Measurements from ENCODE around the gene NMD3.
"Not testable (repeated sequence)": the region's sequence is repeated elsewhere in the genome, so short reads cannot be mapped to it uniquely, and the experiment has no call there.

The NMD3 gene

DNA sequence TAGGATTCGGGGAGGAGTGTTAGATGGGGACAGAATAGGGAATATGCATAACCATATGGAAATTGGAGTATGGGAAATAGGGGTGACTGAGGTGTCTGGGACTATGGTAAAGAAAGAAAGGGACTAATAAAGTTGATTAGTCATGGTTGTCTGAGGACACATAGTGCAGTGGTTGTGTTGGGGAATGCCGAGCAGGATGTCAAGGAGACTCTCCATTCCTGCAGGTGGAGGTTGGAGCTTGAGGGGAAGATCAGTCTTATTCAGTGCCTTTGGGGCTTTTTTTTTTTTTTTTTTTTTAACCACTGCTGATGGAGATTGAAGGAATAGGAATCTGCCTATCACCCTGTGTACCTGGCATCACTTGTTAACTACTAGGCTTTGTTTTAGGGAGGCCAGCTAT, 10.8 kb downstream of the NMD3 start:
- no peak for DNase-seq

DNA sequence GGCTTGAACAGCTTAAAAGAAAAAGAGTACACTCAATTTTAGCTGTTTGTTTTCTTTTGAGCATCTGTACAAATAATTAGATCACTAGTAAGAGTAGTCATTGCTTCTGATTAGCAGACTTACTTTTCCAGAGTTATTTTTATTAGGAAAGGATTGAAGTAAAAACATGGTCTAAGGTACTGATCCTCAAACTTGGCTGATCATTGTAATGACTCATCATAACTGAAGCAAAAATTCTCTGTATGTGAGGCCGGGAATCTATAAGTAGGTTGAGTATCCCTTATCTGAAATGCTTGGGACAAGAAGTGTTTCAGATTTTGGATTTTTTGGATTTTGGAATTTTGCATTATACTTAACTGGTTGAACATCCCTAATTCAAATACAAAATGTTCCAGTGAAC, 12.4 kb downstream of the NMD3 start:
- DNase-seq = no peak

DNA sequence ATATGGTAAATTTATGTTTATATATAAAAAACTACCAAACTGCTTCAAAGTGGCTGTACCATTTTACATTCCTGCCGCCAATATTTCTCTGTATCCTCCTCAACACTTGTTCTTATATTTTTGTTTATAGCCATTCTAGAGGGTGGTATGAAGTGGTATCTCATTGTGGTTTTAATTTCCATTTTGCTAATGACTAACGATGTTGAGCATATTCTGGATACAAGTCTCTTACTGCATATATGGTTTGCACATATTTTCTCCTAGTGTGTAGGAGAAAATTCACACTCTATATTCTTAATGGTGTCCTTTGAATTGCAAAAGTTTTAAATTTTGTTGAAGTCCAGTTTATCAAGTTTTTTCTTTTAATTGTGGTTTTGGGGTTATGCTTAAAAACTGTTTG, 15.1 kb downstream of the NMD3 start:
- DNase-seq = no peak

DNA sequence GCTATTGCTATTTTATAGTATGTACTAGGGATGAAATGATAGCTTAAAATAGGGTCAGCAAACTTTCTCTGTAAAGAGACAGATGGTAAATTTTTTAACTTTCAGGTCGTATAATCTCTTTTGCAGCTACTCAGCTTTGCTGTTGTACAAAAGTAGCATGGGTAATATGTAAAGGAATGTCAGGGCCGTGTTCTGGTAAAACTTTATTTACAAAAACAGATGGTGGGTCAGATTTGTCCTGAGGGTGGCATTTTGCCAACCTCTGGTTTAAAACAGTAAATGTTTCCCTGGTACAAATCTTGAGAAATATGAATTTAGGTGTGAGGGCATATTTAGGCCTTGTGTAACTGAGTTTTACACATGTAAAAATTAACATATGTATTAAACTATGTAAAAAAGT, 18.6 kb downstream of the NMD3 start:
- no peak for DNase-seq

DNA sequence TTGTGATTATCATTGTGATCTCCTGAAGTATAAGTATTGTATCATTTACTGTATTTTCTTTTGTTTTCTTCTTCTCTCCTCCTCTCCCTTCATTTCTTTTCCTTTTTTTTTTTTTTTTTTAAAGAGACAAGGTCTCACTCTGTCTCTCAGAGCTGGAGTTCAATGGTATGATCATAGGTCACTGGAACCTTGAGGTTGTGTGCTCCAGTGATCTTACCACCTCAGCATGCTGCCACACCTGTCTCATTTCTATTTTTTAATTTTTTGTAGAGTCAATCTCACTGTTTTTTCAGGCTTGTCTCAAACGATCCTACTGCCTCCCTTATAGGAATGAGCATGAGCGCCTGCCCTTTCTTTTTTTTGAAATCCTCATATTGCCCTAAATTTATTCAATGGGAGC, 23.4 kb downstream of the NMD3 start:
- DNase-seq = no peak

DNA sequence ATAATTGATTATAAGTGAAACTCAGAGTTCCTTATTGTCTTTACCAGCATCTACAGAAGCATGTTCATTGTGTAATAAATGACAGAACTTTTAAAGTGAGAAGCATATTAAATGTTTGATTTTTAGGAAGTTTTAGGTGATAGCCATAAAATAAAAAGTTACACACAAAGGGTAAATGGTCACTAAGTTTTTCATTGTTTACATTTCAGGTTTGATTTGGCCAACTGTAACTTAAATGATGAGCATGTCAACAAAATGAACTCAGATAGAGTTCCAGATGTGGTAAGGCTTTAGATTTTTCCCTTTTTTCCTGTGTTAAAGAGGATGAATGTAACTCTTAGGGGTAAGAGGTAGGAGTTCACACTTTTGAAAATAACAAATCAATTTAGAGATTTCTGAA, 25.9 kb downstream of the NMD3 start:
- DNase-seq = no peak

DNA sequence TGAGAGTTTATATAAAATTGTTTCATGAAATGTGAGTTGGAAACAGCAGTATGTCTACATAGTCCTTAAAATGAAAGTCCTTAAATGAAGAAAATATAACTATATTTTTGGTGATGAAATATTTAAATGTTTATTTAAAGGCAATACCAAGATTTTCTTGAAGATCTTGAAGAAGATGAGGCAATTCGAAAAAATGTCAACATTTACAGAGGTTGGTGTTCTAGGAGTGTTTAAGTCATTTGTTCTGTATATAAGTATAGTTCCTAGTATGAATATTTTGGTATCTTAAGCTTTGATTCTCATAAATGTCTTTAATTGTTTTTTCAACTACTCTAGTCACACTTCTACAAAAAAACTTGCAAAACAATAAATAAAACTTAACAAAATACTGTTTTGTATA, 29.0 kb downstream of the NMD3 start:
- DNase-seq = no peak

DNA sequence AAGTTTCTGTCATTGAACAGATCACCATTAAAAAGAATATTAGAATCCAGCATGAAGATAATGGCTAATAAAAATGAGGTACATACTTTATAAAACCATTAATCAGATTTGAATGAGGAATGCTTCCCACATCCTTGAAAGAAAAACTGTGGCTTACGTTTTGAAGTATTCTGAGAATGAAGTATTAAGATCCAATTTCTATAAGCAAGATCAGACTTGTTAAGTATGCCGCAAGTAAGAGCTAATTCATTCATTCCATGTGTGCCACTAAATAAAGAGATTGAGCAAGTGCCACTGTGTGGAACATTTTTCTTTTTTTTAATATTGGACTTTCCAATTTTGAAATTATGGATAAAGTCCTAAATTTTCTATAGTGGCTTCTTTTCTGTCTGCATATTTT, 30.6 kb downstream of the NMD3 start:
- DNase-seq = no peak

DNA sequence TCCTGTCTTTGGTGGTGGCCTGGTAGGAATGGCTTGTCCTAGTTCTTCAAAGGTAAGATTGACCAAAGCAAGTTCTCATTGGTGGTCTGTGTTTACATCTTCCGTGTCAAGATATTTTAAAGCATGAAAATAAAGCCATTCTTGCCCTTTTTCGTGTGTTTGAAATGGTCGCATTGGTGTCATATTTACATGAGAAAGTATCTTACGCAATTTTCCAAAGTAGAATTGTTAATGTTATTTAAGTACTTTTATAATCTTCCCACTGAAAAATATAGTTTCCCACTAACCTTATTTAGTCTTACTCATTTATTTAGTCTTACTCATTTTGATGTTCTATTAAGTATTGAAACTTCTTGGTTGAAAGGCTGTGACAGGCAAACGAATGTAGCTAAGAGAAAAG, 31.0 kb downstream of the NMD3 start:
- DNase-seq = no peak

DNA sequence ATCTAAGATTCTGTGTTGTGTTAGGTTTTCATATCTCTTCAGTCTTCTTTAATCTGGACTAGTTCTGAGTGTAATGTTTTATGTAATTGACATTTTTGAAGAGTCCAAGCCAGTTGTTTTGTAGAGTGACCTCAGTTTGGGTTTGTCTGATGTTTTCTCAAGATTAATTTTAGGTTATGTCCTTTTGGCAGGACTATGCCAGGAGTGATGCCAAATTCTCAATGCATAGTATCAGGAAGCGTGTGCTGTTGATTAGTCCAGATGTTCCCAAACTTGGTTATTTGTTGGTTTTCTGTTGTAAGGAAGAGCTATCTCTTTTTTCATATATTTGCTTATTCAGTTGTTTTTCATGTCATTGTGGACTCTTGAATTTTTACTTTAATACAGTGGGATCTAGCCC, 32.6 kb downstream of the NMD3 start:
- no peak for DNase-seq

DNA sequence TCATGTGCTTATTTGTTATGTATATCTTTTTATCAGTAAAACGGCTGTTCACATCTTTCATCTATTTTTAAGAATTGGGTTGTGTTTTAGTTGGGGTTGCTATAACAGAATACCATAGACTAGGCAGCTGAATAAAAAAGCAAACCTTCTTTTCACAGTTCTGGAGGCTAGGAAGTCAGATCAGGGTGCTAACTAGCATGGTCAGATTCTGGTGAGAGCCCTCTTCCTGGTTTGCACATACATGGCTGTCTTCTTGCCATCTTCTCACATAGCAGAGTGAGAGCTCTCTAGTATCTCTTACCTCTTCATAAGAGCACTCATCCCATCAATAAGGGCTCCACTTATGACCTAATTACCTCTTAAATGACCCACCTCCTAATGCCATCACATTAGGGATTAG, 33.8 kb downstream of the NMD3 start:
- DNase-seq = no peak

DNA sequence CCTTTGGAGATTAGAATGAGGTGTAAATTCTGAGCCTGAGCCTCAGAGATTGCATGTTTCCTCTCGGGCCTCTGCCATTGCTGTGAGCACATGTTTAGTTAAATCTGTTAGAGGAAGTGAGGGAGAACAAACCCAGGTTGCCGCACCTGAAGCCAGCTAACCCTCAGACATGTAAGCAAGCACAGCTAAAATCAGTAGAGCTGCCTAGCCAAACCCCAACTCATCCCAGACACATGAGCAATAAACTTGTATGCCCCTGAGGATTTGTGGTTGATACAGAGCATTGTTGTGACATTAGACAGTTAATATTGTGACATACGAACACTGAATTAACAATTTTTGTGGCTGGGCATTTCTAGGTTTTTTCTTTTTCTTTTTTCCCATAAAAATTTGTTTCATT, 41.9 kb downstream of the NMD3 start:
- no peak for DNase-seq

DNA sequence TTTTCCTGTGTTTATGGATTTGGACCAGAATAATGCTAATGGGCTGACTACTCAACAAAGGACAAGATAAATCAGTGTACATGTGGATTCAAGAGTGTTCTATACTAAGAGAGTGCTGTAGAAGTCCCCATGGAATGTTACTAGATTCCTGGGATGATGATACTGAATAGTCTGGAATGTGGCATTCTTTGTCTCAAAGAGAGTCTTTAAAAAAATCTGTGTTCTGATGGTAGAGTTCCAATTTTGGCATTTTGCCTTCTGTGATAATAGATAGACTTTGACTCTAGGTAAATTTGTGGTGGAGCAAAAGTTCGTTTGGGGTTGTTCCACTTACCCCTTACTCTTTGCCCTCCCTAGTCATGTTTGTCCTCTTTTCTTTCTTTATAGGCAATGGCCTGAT, 43.7 kb downstream of the NMD3 start:
- DNase-seq = no peak

DNA sequence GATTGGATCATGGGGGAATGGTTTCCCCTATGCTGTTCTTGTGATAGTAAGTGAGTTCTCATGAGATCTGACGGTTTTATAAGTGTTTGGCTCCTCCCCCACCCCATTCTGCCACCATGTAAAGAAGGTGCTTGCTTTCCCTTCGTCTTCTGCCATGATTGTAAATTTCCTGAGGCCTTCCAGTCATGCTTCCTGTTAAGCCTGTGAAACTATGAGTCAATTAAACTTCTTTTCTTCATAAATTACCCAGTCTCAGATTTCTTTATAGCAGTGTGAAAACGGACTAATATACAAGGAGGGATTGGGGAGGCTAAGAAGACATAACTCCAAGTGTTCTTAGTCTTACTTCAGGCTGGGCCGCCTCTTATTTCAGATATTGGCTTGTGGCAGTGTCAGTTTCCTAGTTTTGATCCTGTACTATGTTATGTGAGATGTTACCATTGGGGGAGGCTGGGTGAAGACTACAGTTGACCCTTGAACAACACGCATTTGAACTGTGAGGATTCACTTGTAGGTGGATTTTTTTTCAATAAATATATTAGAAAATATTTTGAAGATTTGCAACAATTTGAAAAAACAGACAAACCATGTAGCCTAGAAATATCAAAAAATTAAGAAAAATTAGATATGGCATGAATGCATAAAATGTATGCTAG, 44.9 kb downstream of the NMD3 start:
- no peak for DNase-seq

DNA sequence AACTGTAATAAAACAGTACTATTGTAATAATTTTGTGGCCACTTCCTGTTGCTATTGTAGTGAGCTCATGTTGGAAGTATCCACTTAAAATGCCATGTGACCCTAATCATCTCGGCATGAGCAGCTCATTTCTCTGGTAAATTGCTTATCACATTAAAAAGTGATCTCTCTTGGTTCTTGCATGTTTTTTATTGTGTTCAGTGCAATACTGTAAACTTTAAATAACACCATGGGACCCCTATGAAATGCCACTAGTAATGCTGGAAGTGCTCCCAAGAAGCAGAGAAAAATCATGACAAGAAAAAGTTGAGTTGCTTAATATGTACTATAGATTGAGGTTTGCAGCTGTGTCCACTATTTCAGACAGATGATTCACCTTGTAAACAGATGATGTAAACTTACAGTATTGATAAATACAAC, 45.6 kb downstream of the NMD3 start:
- DNase-seq = no peak

DNA sequence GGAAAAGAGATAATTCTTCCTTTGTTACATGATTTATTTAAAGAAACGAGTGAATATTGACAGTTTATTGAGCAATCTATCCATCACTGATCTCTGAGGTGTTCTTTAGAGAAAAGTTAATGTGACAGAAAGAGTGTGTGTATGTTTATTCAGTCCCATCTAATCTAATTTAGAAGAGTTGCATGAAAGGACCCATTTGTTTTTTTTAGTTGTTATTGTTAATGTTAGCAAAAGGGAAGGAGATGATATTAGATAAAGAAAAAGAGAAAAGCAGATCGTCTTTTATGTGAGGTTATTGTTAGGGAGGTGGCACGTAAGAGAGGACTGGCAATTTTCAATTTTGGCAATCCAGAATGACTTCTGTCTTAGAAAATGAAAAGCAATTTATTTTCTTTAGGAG, 46.5 kb downstream of the NMD3 start:
- DNase-seq = no peak

DNA sequence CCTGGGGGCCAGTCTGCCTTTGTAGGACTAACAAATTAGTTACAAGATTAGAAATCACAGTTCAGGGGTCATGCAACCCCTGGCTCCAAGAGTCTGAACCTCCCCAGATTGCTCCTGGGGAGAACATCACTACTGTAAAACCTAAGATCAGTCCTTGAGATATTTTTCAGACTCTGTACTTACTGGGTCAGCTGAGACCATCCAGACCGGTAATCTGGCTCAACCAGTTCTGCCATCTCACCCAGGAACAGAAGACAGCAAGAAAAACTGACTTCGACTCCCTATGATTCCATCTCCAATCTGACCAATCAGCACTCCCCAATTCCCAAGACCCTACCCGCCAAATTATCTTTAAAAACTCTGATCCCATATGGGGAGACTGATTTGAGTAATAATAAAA, 47.5 kb downstream of the NMD3 start:
- no peak for DNase-seq

DNA sequence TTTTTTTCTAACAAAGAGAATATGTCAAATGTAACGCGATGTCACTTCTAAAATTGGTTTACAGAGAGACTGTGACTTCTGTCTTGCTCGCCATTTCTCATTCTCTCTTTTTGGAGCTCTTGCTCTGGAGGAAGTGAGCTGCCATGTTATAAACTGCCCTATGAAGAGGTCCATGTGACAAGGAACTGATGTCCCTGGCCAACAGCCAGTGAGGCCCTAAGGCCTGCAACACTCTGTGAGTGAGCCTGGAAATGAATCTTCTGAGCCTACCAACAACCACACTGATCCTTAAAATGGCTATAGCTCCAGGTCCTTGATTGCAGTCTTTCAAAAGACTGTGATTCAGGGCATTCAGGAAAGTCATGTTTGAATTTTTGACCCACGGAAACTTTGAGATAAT, 49.9 kb downstream of the NMD3 start:
- no peak for DNase-seq

DNA sequence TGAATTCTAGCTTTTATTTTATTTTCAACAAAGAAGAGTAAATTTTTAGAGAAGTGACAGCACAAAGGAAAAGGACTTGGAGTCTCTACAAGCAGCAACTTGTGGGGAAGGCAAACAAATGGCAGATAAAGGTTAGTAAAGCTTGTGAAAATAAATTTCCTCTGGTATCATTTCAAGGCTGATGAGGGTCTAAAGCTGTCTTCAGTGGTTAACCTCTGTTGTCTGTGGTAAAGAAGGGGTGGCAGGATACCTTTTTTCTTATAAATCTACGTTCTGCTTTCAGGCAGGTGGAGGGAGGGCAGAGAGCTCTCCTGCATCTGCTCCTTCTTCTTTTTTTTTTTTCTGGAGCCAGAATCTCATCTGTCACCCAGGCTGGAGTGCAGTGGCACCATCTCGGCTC, 50.5 kb downstream of the NMD3 start:
- no peak for DNase-seq

DNA sequence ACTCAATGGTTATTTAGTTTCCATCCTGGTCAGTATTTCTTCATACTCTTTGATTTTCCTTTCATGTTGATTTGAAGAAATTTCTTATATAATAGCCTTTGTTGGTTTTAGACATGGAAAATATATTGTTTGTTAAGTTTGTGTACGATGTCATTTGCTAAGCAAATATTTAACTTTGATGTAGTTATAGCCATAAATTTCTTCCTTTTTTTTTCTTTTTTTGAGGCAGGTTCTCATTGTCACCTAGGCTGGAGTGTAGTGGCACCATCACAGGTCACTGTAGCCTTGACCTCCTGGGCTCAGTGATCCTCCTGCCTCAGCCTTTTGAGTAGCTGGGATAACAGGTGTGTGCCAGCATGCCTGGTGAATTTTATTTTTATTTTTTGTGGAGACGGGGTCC, 51.4 kb downstream of the NMD3 start:
- no peak for DNase-seq

DNA sequence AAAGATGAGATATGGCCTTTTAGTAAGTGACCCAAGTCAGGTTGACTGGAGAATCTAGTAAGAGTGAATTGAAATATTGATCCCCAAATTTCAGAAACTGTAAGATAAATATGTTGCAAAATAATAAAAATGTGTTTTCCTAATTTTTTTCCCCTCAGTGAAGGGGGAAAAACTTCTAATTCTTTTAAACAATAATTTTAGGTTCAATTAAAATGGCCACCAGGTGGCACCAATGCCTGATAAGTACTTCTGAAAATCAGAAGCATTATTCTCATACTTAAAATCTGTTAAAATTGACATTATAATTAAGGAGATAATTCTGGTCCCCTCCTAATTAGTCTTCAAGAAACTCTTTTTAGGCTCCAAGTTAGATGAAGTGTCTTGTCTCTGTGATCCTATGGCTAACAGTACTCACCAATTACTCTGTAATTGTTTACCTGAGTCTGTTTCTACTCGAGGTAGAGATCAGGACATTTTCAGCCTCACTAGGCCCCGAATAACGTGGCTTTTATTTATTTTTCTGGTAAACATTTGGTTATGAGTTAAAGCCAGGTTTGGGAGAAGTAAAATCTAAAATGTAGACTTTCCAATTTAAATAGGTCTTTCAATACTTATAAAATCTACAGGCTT, 52.6 kb downstream of the NMD3 start:
- DNase-seq = no peak

DNA sequence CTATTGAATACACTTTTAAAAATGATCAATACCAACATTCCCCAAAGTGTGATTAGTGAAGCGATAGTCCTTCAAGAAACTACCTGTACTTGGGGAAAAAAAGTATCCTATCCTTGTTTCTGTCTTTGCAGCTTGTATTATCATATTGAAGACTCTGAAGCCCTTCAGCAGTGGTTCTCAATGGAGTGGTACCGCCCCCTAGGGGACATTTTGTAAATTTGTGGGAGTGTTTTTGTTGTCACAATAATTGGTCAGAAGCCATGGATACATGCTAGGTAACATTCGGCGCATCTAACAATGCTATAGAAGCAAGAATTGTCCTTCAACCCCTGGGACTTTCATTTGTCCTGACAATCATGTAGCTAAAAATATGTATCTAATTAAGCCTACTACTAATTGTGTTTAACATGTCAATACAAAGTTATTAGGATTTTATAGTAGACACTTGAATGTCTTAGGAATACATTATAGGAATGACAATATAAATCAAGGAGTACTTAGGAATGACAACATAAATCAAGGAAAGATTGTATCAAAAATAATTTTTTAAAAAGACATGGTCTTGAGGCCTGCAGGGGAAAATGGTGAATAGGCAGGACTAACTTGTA, 53.7 kb downstream of the NMD3 start:
- DNase-seq = peak; percentile 20

DNA sequence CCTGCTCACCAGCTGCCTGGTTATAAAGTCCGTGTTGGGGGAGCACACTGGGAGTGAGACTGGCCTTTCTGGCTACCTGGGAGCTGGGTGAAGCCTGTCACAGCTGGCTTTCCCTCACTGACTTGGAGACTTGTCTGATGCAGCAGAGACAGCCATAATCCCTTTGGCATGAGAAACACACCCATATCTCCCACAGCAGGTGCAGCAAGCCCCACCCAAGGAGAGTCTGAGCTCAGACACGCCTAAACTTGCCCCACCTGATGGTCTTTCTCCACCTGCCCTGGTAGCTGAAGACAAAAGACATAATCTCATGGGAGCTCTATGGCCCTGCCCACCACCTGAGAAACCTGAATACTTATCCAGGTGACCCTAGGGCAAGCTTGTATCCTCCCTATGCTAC, 54.8 kb downstream of the NMD3 start:
- DNase-seq = no peak

DNA sequence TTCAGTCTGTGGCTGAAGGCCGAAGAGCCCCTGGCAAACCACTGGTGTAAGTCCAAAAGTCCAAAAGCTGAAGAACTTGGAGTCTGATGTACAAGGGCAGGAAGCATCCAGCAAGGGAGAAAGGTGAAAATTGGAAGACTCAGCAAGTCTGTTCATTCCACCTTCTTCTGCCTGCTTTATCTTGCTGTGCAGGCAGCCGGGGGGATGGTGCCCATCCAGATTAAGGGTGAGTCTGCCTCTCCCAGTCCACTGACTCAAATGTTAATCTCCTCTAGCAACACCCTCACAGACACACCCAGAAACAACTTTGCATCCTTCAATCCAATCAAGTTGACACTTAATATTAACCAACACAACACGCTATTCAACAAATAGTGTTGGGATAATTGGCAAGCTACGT, 61.3 kb downstream of the NMD3 start:
- not testable (repeated sequence) for DNase-seq

DNA sequence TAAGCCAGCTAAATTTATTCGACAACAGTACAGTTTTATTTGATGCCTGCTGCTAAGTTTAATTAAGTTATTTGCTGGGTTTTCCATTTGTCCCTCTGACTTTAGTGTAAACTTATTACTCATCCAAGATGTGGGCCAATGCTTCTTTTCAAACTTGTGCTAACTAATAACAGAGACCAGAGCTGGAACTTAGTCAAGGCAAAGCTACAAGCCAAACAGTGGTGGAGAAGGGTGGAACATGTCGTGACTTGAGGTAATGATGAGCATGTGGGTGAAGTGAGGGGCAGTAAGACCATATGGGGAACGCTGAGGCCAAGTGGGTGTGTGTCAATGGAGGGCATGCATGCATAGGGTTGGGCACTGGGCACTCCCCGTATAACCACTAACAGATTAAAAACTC, 63.9 kb downstream of the NMD3 start:
- DNase-seq = no peak
